Transverse colon (tissue), 4 donors: ENCODE results near the gene FAM3C.

ENCODE experiments used
- CTCF ChIP-seq, 5 experiments: fragments of 200-600 bp in 3 of 5; fragments of 450-650 bp in 2 of 5; sonication (generic) in 3 of 5; IDR thresholded peaks; 1 replicate in 2 of 5; 2 replicates in 3 of 5; pipeline ENCODE4 v1.5.1; 2016 to 2017; ENCODE audit warnings: antibody characterized with exemption in 5 of 5, inconsistent platforms in 3 of 5, mild to moderate bottlenecking in 2 of 5, moderate library complexity in 1 of 5
- EP300 ChIP-seq: sonication (generic); formaldehyde crosslinking; IDR thresholded peaks from one replicate; pipeline ENCODE4 v1.6.1; 2017; ENCODE audit warnings: antibody characterized with exemption, low read depth
- POLR2A ChIP-seq: fragments of 450-650 bp; IDR thresholded peaks from one replicate; pipeline ENCODE4 v1.6.1; 2016; ENCODE audit warnings: antibody characterized with exemption, mild to moderate bottlenecking, moderate library complexity
- POLR2AphosphoS5 ChIP-seq, 3 donors: sonication (generic); formaldehyde crosslinking; IDR thresholded peaks; one replicate each; pipeline ENCODE4 v1.6.1; 2016; ENCODE audit warnings: antibody characterized with exemption in 3 of 3

- TF ChIP-seq CTCF (IDR thresholded peaks at IDR 0.05): no peak
- no peak for TF ChIP-seq POLR2A
- TF ChIP-seq EP300: no peak
- no peak for TF ChIP-seq POLR2AphosphoS5 (IDR thresholded peaks at IDR 0.05)
Measured at GRCh38 chr7:121440857-121441503, 44.9 kb upstream of the FAM3C start.
